ENCODE measurements around the gene PAK5.
A peak's percentile ranks its signal among the peaks of the same experiment; 100 is the strongest.

Gene PAK5

DNA sequence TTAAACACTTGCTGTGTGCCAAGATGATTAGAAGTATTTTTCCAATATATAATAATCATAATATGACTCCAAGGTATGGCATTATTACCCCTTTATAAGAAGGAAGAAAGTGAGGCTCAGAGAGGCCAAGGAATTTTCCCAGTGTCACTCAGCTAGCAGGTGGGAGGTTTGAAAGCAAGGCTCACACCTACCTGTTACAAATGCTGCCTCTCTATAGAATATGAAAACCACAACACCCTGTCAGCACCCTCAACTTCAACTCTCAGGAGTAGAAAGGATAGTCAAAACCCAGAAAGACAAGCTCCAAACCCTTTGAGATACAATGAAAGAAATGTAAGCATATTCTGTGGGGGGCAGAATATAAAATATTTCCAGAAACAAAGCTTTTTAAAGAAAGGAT is 247.8 kb downstream of the PAK5 start:
- no peaks in the 10 kb centered on the region for H3K9me3 ChIP-seq (replicated peaks; ENCODE audit: insufficient read depth, low read length)
- no peak overlapping the region for H2AFZ ChIP-seq (ENCODE audit: low read length)
- H3K27ac ChIP-seq (ENCODE audit: low read length), result no peak overlapping the region
- peak; percentile 55 for DNase-seq
- H3K9me2 ChIP-seq (replicated peaks; ENCODE audit: insufficient read depth, low read length), result no peaks in the 10 kb centered on the region
- H4K20me1 ChIP-seq (ENCODE audit: insufficient read depth, low read length), result no peaks in the 10 kb centered on the region
- no peak overlapping the region for H3K9ac ChIP-seq (ENCODE audit: low read length)
- H3F3A ChIP-seq (ENCODE audit: insufficient read depth, low read length), result 0 out of 2 replicates have a peak, but pooled peaks cover 5% of the 10 kb centered on the region
- H3K4me1 ChIP-seq (ENCODE audit: low read length), result peaks cover 19% of the 10 kb centered on the region
- H3K79me2 ChIP-seq (ENCODE audit: low read length), result no peaks in the 10 kb centered on the region
- TF ChIP-seq EZH2 (optimal IDR thresholded peaks at IDR 0.05; ENCODE audit: low read depth, low read length), result no peak
- TF ChIP-seq, protein P1, sequence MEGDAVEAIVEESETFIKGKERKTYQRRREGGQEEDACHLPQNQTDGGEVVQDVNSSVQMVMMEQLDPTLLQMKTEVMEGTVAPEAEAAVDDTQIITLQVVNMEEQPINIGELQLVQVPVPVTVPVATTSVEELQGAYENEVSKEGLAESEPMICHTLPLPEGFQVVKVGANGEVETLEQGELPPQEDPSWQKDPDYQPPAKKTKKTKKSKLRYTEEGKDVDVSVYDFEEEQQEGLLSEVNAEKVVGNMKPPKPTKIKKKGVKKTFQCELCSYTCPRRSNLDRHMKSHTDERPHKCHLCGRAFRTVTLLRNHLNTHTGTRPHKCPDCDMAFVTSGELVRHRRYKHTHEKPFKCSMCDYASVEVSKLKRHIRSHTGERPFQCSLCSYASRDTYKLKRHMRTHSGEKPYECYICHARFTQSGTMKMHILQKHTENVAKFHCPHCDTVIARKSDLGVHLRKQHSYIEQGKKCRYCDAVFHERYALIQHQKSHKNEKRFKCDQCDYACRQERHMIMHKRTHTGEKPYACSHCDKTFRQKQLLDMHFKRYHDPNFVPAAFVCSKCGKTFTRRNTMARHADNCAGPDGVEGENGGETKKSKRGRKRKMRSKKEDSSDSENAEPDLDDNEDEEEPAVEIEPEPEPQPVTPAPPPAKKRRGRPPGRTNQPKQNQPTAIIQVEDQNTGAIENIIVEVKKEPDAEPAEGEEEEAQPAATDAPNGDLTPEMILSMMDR (IDR thresholded peaks at IDR 0.05; ENCODE audit: low read length), result no peak
- H3K27me3 ChIP-seq (replicated peaks; ENCODE audit: insufficient read depth, low read length), result no peaks in the 10 kb centered on the region
- H3K36me3 ChIP-seq (replicated peaks; ENCODE audit: insufficient read depth, low read length), result no peaks in the 10 kb centered on the region
- H3K4me2 ChIP-seq (ENCODE audit: low read depth, low read length), result no peak overlapping the region
- H3K4me3 ChIP-seq (ENCODE audit: low read length), result no peak overlapping the region

DNA sequence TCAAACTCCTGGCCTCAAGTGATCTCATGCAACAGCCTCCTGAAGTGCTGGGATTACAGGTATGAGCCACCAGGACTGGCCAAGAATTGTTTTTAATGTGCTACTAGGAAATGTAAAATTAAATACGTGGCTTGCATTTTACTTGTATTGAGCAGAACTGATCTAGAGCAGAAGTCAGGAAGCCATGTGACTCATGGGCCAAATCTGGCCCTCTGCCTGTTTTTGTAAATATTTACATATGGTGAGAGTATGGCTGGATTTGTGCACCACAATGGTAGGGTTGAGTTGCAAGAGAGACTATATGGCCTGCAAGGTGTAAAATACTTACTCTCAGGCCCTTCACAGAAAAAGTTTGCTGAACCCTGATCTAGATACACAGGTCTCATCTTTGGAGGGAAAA is 248.7 kb downstream of the PAK5 start:
- DNase-seq, result peak; percentile 34
- peaks cover 19% of the 10 kb centered on the region for H3K4me1 ChIP-seq (ENCODE audit: low read length)
- no peaks in the 10 kb centered on the region for H3K36me3 ChIP-seq (replicated peaks; ENCODE audit: insufficient read depth, low read length)
- H3K4me2 ChIP-seq (ENCODE audit: low read depth, low read length), result no peak overlapping the region
- no peaks in the 10 kb centered on the region for H3K79me2 ChIP-seq (ENCODE audit: low read length)
- H3K9me2 ChIP-seq (replicated peaks; ENCODE audit: insufficient read depth, low read length), result no peaks in the 10 kb centered on the region
- H4K20me1 ChIP-seq (ENCODE audit: insufficient read depth, low read length), result no peaks in the 10 kb centered on the region
- TF ChIP-seq EZH2phosphoT487 (IDR thresholded peaks at IDR 0.05; ENCODE audit: low read length), result no peak
- TF ChIP-seq EZH2 (optimal IDR thresholded peaks at IDR 0.05; ENCODE audit: low read depth, low read length), result no peak
- TF ChIP-seq, protein P1 (IDR thresholded peaks at IDR 0.05; ENCODE audit: low read length), result no peak
- H3F3A ChIP-seq (ENCODE audit: insufficient read depth, low read length), result 0 out of 2 replicates have a peak, but pooled peaks cover 5% of the 10 kb centered on the region
- no peaks in the 10 kb centered on the region for H3K9me3 ChIP-seq (replicated peaks; ENCODE audit: insufficient read depth, low read length)
- no peak overlapping the region for H3K27ac ChIP-seq (ENCODE audit: low read length)
- H3K4me3 ChIP-seq (ENCODE audit: low read length), result no peak overlapping the region
- no peak overlapping the region for H3K9ac ChIP-seq (ENCODE audit: low read length)
- H2AFZ ChIP-seq (ENCODE audit: low read length), result no peak overlapping the region
- H3K27me3 ChIP-seq (replicated peaks; ENCODE audit: insufficient read depth, low read length), result no peaks in the 10 kb centered on the region

- Histone ChIP-seq H3K4me1 (ENCODE audit: low read length) (peaks cover 19% of the 10 kb centered on the region), H3K27me3 (replicated peaks; ENCODE audit: insufficient read depth, low read length) (no peaks in the 10 kb centered on the region), H3K36me3 (replicated peaks; ENCODE audit: insufficient read depth, low read length) (no peaks in the 10 kb centered on the region), H3K9me2 (replicated peaks; ENCODE audit: insufficient read depth, low read length) (no peaks in the 10 kb centered on the region), H3K27ac (ENCODE audit: low read length) (no peak overlapping the region), H3F3A (ENCODE audit: insufficient read depth, low read length) (0 out of 2 replicates have a peak, but pooled peaks cover 5% of the 10 kb centered on the region), H4K20me1 (ENCODE audit: insufficient read depth, low read length) (no peaks in the 10 kb centered on the region), H3K79me2 (ENCODE audit: low read length) (no peaks in the 10 kb centered on the region), H3K9ac (ENCODE audit: low read length) (no peak overlapping the region), H2AFZ (ENCODE audit: low read length) (no peak overlapping the region), H3K4me3 (ENCODE audit: low read length) (no peak overlapping the region), H3K9me3 (replicated peaks; ENCODE audit: insufficient read depth, low read length) (no peaks in the 10 kb centered on the region), H3K4me2 (ENCODE audit: low read depth, low read length) (no peak overlapping the region)
- no peak for DNase-seq
- TF ChIP-seq EZH2phosphoT487 (IDR thresholded peaks at IDR 0.05; ENCODE audit: low read length) (no peak), EZH2 (optimal IDR thresholded peaks at IDR 0.05; ENCODE audit: low read depth, low read length) (no peak)
- TF ChIP-seq, protein P1 (IDR thresholded peaks at IDR 0.05; ENCODE audit: low read length), result no peak
Measured at GRCh38 chr20:9588706-9589105, 250.2 kb downstream of the PAK5 start.
